CD4-positive, alpha-beta memory T cell (primary cell): ENCODE results near the gene PAF1. TPM values are rescaled to one million over a fixed set of nuclear protein-coding genes. Genes with fewer than 3 reads are reported as not detected.

Experiments used
- CTCF ChIA-PET: fragments of 350-600 bp; sonication (Branson Sonifier 250); formaldehyde crosslinking; loops from one replicate; lab custom pipeline; 2021; ENCODE audit warnings: inconsistent platforms; ENCODE audit not compliant: partially characterized antibody; lab: Charles Lee
- POLR2A ChIA-PET: fragments of 350-600 bp; sonication (Branson Sonifier 250); formaldehyde crosslinking; loops from one replicate; lab custom pipeline; 2021; ENCODE audit not compliant: partially characterized antibody; lab: Charles Lee
- DNase-seq, 5 donors: peaks; one replicate each; pipeline versions ENCODE4 v3.0.0 to v3.0.0-alpha.2; 2020 to 2022; ENCODE audit warnings: mixed read lengths in 1 of 5
- H3K27ac ChIP-seq: one replicate; pipeline ENCODE4 v1.7.0; 2013; ENCODE audit warnings: low read depth, low read length
- H3K27me3 ChIP-seq: 2 replicates; pipeline ENCODE4 v1.7.0; 2013; ENCODE audit warnings: mild to moderate bottlenecking, low read length, moderate library complexity; ENCODE audit not compliant: insufficient read depth
- H3K36me3 ChIP-seq: 2 replicates; pipeline ENCODE4 v1.7.0; 2013; ENCODE audit warnings: mild to moderate bottlenecking, low read length, moderate library complexity; ENCODE audit not compliant: insufficient read depth
- H3K4me1 ChIP-seq: 2 replicates; pipeline ENCODE4 v1.7.0; 2013; ENCODE audit warnings: mild to moderate bottlenecking, low read length, moderate library complexity; ENCODE audit not compliant: insufficient read depth
- H3K4me3 ChIP-seq, 2 donors: one replicate each; pipeline ENCODE4 v1.7.0; 2013; ENCODE audit warnings: low read length in 2 of 2, mild to moderate bottlenecking in 1 of 2
- H3K9me3 ChIP-seq, 2 donors: one replicate each; pipeline ENCODE4 v1.7.0; 2013; ENCODE audit warnings: low read length in 2 of 2, control low read depth in 1 of 2; ENCODE audit not compliant: control insufficient read depth in 1 of 2
- H3K27ac Mint-ChIP-seq, 7 donors: one replicate each; pipeline ENCODE4 v1.8.0; 2020 to 2021; ENCODE audit warnings: mixed read lengths in 7 of 7, mild to moderate bottlenecking in 6 of 7, inconsistent platforms in 3 of 7, moderate library complexity in 3 of 7
- H3K27me3 Mint-ChIP-seq, 2 donors: one replicate each; pipeline ENCODE4 v1.8.0; 2020 to 2021; ENCODE audit warnings: mixed read lengths in 2 of 2
- H3K36me3 Mint-ChIP-seq, 2 donors: one replicate each; pipeline ENCODE4 v1.8.0; 2020 to 2021; ENCODE audit warnings: mixed read lengths in 2 of 2, inconsistent platforms in 1 of 2, mild to moderate bottlenecking in 1 of 2
- H3K4me1 Mint-ChIP-seq, 4 donors: one replicate each; pipeline ENCODE4 v1.8.0; 2020 to 2021; ENCODE audit warnings: mixed read lengths in 4 of 4, mild to moderate bottlenecking in 1 of 4
- H3K4me3 Mint-ChIP-seq, 8 donors: one replicate each; pipeline ENCODE4 v1.8.0; 2020 to 2021; ENCODE audit warnings: mixed read lengths in 8 of 8, mild to moderate bottlenecking in 7 of 8, moderate library complexity in 6 of 8, inconsistent platforms in 3 of 8
- H3K9me3 Mint-ChIP-seq, 8 donors: one replicate each; pipeline ENCODE4 v1.8.0; 2020 to 2021; ENCODE audit warnings: mixed read lengths in 8 of 8, mild to moderate bottlenecking in 5 of 8, inconsistent platforms in 3 of 8, moderate library complexity in 1 of 8
- intact Hi-C: fragments of 100-400 bp; cut with micrococcal nuclease; formaldehyde crosslinking; loops from one replicate; pipeline ENCODE4 v1.15.1; 2023
- polyA plus RNA-seq, 2 donors: library from polyadenylated mRNA; unstranded; fragments of 300-500 nt; fragmentation: Illumina TruSeq; gene quantifications; one replicate each; pipeline ENCODE4 v1.2.3, GENCODE V29; 2021
- total RNA-seq, 2 experiments: library from RNA; stranded (reverse); gene quantifications; one replicate each; pipeline ENCODE4 v1.2.3, GENCODE V29; 2021

The PAF1 gene
- total and polyA plus RNA-seq, 4 experiments from 2014 or later, result 21.5 to 53.8 (median 47.9) TPM

DNA sequence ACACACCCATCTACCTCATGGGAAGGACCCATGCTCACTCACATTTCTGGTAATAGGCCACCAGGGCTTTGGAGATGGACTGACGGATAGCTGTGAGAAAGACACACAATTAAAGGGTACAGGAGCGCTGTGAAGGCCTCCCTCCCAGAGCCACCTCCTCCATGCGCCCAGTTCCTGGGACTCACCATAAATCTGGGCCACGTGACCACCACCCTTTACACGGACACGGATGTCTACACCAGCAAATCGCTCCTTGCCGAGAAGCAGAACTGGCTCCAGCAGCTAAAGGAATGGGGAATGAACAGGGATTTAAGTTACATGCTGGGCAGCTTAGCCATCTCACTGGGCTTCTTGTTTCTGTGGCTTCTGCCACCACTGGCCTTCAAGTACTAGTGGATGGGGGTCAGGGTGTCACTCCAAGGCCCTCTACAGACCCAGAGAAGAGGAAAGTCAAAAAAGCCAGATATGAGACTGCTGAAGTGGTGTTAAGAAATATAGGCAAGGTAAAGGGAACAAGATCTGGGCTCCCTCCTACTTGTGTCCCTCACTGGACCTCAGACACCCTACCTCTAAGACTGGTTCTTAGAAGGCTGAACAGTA is 42.7 kb upstream of the PAF1 start:
- peak in 1 of 5 donors; percentile 24 for DNase-seq
- H3K4me1 Mint-ChIP-seq, result peaks cover 30 to 59% (median 44%) of the 10 kb centered on the region in 4 donors
- H3K36me3 Mint-ChIP-seq, result peaks cover 29 to 49% of the 10 kb centered on the region in 2 donors
- H3K4me3 Mint-ChIP-seq, result peak overlapping the region in 7 of 8 donors; percentile 30 to 100 (median 67)
- no peaks in the 10 kb centered on the region for H3K9me3 ChIP-seq
- H3K27me3 Mint-ChIP-seq, result peaks cover 0 to 1% of the 10 kb centered on the region in 2 donors
- H3K4me3 ChIP-seq, result no peak overlapping the region
- H3K36me3 ChIP-seq, result peaks cover 24% of the 10 kb centered on the region
- POLR2A ChIA-PET, result interaction anchor here (0.6 to 6.4 kb wide), 15 partner anchors 10 to 98 kb away, joined by 3 to 153 read pairs (median 3); partner anchors contain the start of genes GMFG, PLEKHG2, SUPT5H and TIMM50
- H3K4me1 ChIP-seq, result peaks cover 43% of the 10 kb centered on the region
- peak overlapping the region; percentile 68 to 100 (median 99) for H3K27ac Mint-ChIP-seq
- CTCF ChIA-PET, result interaction anchor here (0.6 to 2.7 kb wide), 2 partner anchors 36 to 114 kb away, joined by 4 to 9 read pairs; no protein-coding TSS in a partner anchor
- intact Hi-C loops, result no loop called here
- no peaks in the 10 kb centered on the region for H3K27me3 ChIP-seq
- peak overlapping the region; percentile 90 for H3K27ac ChIP-seq
- peaks cover 0 to 5% (median 0%) of the 10 kb centered on the region in 8 donors for H3K9me3 Mint-ChIP-seq

DNA sequence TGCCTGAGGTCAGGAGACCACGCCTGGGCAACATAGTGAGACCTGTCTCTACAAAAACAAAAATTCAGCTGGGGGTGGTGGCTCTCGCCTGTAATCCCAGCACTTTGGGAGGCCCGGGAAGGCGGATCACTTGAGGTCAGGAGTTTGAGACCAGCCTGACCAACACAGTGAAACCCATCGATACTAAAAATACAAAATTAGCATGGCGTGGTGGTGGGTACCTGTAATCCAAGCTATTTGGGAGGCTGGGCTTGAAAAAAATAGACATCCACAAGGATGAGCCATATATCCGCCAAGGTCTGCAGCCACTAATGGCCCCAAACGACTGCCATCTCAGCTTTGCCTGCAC is 41.7 kb upstream of the PAF1 start:
- Mint-ChIP-seq H3K27me3 (peaks cover 0 to 1% of the 10 kb centered on the region in 2 donors), H3K4me3 (peak overlapping the region in 4 of 8 donors; percentile 2 to 52 (median 28)), H3K27ac (peak overlapping the region; percentile 57 to 99 (median 78)), H3K9me3 (peaks cover 0 to 5% (median 0%) of the 10 kb centered on the region in 8 donors), H3K4me1 (peaks cover 30 to 59% (median 44%) of the 10 kb centered on the region in 4 donors), H3K36me3 (peaks cover 29 to 49% of the 10 kb centered on the region in 2 donors)
- ChIA-PET POLR2A (interaction anchor here (0.8 to 6.4 kb wide), 10 partner anchors 8 to 48 kb away, joined by 3 to 153 read pairs (median 4); partner anchors contain the start of genes PLEKHG2, SUPT5H and TIMM50), CTCF (interaction anchor here (0.6 to 2.7 kb wide), 4 partner anchors 21 to 115 kb away, joined by 3 to 9 read pairs (median 4); partner anchors contain the start of gene PLEKHG2)
- Histone ChIP-seq H3K27me3 (no peaks in the 10 kb centered on the region), H3K4me1 (peaks cover 43% of the 10 kb centered on the region), H3K9me3 (no peaks in the 10 kb centered on the region), H3K27ac (no peak overlapping the region), H3K4me3 (no peak overlapping the region), H3K36me3 (peaks cover 24% of the 10 kb centered on the region)
- peak in 1 of 5 donors; percentile 13 for DNase-seq
- intact Hi-C loops, result no loop called here

- intact Hi-C loops, result no loop called here
- Histone ChIP-seq H3K27me3 (no peaks in the 10 kb centered on the region), H3K36me3 (peaks cover 24% of the 10 kb centered on the region), H3K9me3 (no peaks in the 10 kb centered on the region), H3K4me3 (no peak overlapping the region), H3K27ac (peak overlapping the region; percentile 70), H3K4me1 (peaks cover 35% of the 10 kb centered on the region)
- Mint-ChIP-seq H3K4me3 (peak overlapping the region; percentile 20 to 78 (median 40)), H3K9me3 (peaks cover 0 to under 1% (median 0%) of the 10 kb centered on the region in 8 donors), H3K36me3 (peaks cover 29 to 49% of the 10 kb centered on the region in 2 donors), H3K27me3 (no peaks in the 10 kb centered on the region), H3K4me1 (peaks cover 24 to 50% (median 37%) of the 10 kb centered on the region in 4 donors), H3K27ac (peak overlapping the region; percentile 89 to 99 (median 94))
- peak; percentile 71 to 98 (median 82) for DNase-seq
- ChIA-PET POLR2A (interaction anchor here (1.0 to 6.4 kb wide), 6 partner anchors 9 to 39 kb away, joined by 3 to 153 read pairs (median 4); partner anchors contain the start of genes MED29 and SUPT5H), CTCF (interaction anchor here (0.5 to 1.0 kb wide), 2 partner anchors 9 to 130 kb away, joined by 3 to 4 read pairs; no protein-coding TSS in a partner anchor)
These were observed 40.0 kb upstream of the PAF1 start for GRCh38 chr19:39430675-39431593.

- Histone ChIP-seq H3K4me1 (peaks cover 18% of the 10 kb centered on the region), H3K27me3 (no peaks in the 10 kb centered on the region), H3K4me3 (no peak overlapping the region), H3K9me3 (no peaks in the 10 kb centered on the region), H3K27ac (no peak overlapping the region), H3K36me3 (peaks cover 18% of the 10 kb centered on the region)
- ChIA-PET POLR2A (interaction anchor here (1.0 to 1.4 kb wide), 5 partner anchors 10 to 37 kb away, joined by 3 to 4 read pairs (median 4); partner anchors contain the start of genes MED29 and PLEKHG2), CTCF (interaction anchor here (1.1 to 2.1 kb wide), 2 partner anchors 17 to 86 kb away, joined by 3 to 5 read pairs; partner anchors contain the start of gene SAMD4B)
- H3K36me3 Mint-ChIP-seq, result peaks cover 17 to 37% of the 10 kb centered on the region in 2 donors
- H3K4me3 Mint-ChIP-seq, result no peak overlapping the region
- H3K9me3 Mint-ChIP-seq, result no peaks in the 10 kb centered on the region
- H3K27ac Mint-ChIP-seq, result peak overlapping the region in 3 of 7 donors; percentile 48 to 78 (median 78)
- no peak for DNase-seq
- H3K4me1 Mint-ChIP-seq, result peaks cover 9 to 25% (median 22%) of the 10 kb centered on the region in 4 donors
- no peaks in the 10 kb centered on the region for H3K27me3 Mint-ChIP-seq
- intact Hi-C loops, result no loop called here
These were observed 37.6 kb upstream of the PAF1 start for GRCh38 chr19:39428283-39429112.

GRCh38 chr19:39427707-39428106 is 36.8 kb upstream of the PAF1 start:
- no peak for DNase-seq
- no peak overlapping the region for H3K4me3 ChIP-seq
- peaks cover 16% of the 10 kb centered on the region for H3K36me3 ChIP-seq
- H3K27me3 ChIP-seq, result no peaks in the 10 kb centered on the region
- ChIA-PET POLR2A (interaction anchor here (1.0 to 2.4 kb wide), 4 partner anchors 8 to 15 kb away, joined by 3 to 13 read pairs (median 4); partner anchors contain the start of genes PLEKHG2 and RPS16), CTCF (interaction anchor here (2.1 kb wide), 1 partner anchor 16 kb away, joined by 5 read pairs; no protein-coding TSS in a partner anchor)
- H3K9me3 Mint-ChIP-seq, result no peaks in the 10 kb centered on the region
- H3K36me3 Mint-ChIP-seq, result peaks cover 12 to 29% of the 10 kb centered on the region in 2 donors
- no peak overlapping the region for H3K4me3 Mint-ChIP-seq
- peaks cover 13% of the 10 kb centered on the region for H3K4me1 ChIP-seq
- intact Hi-C loops, result no loop called here
- peak overlapping the region in 2 of 7 donors; percentile 7 to 78 for H3K27ac Mint-ChIP-seq
- no peaks in the 10 kb centered on the region for H3K27me3 Mint-ChIP-seq
- no peaks in the 10 kb centered on the region for H3K9me3 ChIP-seq
- H3K27ac ChIP-seq, result no peak overlapping the region
- peaks cover 6 to 17% (median 16%) of the 10 kb centered on the region in 4 donors for H3K4me1 Mint-ChIP-seq

- Histone ChIP-seq H3K36me3 (peaks cover 15% of the 10 kb centered on the region), H3K4me3 (no peak overlapping the region), H3K27ac (no peak overlapping the region), H3K9me3 (no peaks in the 10 kb centered on the region), H3K27me3 (no peaks in the 10 kb centered on the region), H3K4me1 (peaks cover 10% of the 10 kb centered on the region)
- ChIA-PET CTCF (interaction anchor here (1.1 to 1.3 kb wide), 2 partner anchors 10 to 28 kb away, joined by 3 to 5 read pairs; partner anchors contain the start of gene RPS16), POLR2A (interaction anchor here (2.4 kb wide), 1 partner anchor 10 kb away, joined by 13 read pairs; the partner anchor contains the start of gene RPS16)
- Mint-ChIP-seq H3K4me1 (peaks cover 6 to 15% (median 10%) of the 10 kb centered on the region in 4 donors), H3K27ac (peak overlapping the region in 4 of 7 donors; percentile 3 to 63 (median 26)), H3K9me3 (no peaks in the 10 kb centered on the region), H3K36me3 (peaks cover 11 to 23% of the 10 kb centered on the region in 2 donors), H3K27me3 (no peaks in the 10 kb centered on the region), H3K4me3 (no peak overlapping the region)
- intact Hi-C loops, result no loop called here
- DNase-seq, result no peak
These were observed 35.3 kb upstream of the PAF1 start for GRCh38 chr19:39426170-39426569.
